HT-29 (cell line): Measurements from ENCODE around the gene HOXA9. TPM values are rescaled to one million over a fixed set of nuclear protein-coding genes. Genes with fewer than 3 reads are reported as not detected.

Experiments used
- DNase-seq: peaks from one replicate; pipeline ENCODE4 v3.0.0-alpha.2; 2015; ENCODE audit warnings: low spot score
- total RNA-seq: library from RNA; depleted of rRNA; stranded (reverse); fragments of >200 nt; shearing (Covaris generic); gene quantifications from 2 replicates; pipeline ENCODE4 v1.2.3, GENCODE V29; 2014

Gene HOXA9
- total RNA-seq, 1 experiment from 2014 or later = 99.2 TPM

DNA sequence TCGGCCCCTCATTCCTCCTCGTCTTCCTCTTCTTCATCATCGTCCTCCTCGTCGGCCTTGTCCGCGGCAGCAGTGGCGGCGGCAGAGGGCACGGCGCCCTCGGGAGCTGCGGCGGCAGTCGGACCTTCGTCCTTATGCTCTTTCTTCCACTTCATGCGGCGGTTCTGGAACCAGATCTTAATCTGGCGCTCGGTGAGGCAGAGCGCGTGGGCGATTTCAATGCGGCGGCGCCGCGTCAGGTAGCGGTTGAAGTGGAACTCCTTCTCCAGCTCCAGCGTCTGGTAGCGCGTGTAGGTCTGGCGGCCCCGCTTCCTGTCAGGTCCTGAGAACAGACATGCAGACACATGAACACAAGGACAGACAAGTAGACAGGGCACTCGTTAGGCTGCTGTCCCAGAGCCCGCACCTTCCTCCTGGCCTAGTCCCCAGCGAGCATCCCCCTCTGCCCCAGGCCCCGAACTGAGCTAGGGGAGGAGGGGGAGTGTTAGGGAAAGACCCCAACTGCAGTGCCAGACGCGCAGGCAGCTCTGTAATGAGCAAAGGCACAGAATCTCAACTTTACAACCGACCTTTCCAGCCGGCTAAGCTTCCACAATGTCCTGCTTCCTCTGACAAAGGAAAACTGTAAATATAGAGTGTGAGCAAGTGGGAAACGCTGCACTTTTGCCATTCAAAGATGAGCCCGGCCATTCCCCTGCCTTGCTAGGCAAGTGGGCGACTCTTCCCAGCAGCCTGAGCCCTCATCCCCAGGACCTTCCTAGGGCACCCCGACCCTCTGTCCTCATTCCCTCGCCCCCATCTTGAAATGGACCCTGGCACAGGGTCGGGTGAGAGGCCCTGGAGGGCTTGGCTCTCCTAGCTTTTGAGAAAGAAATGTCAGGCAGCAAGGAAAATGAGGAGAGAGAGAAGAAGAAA, 10.2 kb downstream of the HOXA9 start:
- no peak for DNase-seq

DNA sequence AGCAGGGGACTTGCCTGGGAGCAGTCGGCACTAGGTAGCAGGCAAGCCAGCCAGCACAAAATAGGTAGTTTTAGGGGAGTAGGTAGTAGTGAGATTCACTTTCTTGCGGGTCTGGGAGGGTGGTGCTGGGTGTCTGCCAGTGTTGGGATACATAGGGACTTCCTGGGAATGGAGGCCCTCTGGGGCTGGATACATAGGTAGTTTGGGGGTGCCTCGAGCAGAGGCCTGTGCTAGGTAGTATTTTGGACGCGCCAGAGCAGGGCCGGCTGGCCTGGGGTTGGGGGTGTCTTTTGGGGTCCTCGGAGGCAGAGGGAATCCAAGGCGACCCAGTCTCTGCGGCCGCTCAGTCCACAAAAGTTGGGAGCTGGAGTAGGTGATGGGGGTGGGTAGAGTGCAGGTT, 11.0 kb downstream of the HOXA9 start:
- DNase-seq = no peak

DNA sequence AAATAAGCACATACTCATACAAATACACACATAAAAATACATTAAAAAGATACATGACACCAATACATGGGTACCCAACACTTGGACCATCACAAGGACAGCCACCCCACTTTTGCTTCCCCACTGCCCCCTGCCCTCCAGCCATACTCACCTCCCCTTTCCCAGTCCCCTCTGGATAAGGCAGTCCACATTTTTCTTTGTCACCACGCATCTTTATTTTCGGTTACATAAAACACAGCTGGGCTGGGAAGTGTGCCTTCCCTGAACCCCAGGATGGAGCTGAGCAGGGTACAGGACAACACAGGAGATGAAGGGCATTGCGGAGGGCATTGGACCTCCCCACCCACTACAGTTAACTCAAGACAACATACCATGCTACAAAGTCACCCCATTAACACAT, 11.8 kb downstream of the HOXA9 start:
- no peak for DNase-seq

DNA sequence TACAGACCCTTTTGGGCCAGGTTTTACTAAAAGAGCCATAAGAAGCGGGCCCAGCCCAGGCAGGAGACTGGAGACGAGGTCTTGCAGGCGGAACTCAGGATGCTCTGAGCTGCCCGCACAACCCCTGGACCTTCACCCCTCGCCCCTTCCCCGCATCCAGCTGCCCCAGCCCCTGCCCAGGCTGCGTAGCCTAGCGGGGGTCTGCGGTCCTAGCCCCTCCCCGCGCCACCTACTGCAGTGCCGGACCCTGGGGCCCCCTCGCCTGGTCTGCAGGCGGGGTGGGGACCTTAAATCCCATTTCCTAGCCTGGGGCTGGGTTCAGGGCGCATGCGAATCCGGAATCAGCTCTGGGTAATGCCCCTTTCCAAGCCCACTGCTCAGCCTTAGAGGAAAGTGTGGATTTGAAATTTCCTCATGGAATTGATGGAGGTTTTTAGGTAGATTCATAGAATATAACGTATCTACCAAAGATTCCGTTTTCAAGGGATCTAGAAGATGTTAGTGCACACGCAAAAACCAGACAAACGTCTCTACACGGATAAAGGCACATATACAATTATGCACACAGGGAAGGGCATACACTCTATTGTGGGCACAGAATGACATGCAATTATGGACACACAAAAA, 12.4 kb downstream of the HOXA9 start:
- DNase-seq = no peak

DNA sequence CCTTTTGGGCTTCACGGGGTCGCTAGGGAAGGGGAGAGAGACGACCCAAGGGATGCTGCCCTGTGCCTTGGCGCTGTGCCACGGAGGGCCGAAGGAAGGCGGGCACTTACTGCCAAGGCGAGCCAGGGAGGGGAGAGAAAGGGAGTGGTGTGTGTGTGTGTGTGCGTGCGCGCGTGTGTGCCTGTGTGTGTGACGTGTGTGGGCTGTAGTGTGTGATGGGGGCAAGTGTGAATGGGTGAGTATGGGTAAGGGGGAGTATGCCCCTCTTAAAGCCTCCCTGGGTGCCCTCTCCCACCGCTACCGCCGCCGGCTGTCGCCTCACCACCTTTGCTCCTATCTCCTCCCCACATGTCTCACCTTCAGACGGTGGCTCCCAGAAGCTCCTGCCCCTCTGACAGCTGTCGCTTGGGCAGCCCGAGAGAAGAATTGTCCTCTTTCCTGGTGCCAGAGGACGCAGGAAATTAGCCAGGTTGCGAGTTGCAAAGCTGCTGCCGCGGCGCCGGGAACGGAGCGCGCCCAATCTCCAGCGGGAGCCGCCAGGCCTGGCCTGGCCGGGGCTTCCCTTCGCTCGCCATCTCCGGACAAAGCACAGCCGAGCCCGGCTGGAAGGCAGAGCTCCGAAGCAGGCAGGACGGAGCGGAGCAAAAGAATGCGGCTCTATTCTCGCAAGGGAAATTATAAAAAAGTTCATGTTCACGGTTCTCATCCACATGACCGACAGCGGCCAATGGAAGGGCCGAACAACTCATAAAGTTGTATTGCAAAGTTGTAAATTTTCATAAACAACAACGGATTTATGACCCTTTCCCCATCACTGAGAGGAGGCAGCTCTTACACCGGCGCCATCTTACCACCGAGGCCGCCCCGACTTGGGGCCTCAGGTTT, 13.2 kb downstream of the HOXA9 start, which contains the start of gene HOXA3:
Gene HOXA3, minus strand, starts transcription at position 653 of the 885 bp plus-strand sequence. CDS start 41,943 bp downstream, outside the sequence.
- peak; percentile 91 for DNase-seq

DNA sequence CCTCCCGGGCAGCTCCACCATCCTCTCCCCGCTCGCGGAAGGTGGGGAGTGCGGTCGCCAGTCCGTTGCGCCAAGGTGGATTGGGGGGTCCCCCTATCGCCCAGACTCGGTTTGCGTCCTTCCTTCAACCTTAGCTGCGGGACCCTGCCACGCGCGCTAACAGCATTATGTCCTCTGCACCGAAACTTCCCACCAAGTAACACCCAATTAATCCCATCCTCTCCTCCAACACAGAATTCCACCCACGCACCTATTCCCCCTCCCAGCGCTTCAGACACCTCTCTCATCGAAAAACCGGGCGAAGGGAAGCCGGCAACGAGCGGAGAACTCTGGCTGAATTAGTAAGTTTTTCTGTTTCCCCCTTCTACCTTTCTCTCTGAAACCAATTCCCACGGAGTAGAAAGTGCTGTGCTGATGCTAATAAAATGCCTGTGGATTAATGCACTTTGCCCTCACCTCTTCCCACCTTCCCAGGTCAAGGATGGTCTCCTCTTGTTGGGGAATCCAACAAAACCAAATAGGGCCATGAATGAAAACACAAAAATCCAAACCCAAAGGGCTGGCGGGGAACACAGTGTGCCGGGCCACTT, 13.9 kb downstream of the HOXA9 start:
- DNase-seq = no peak

DNA sequence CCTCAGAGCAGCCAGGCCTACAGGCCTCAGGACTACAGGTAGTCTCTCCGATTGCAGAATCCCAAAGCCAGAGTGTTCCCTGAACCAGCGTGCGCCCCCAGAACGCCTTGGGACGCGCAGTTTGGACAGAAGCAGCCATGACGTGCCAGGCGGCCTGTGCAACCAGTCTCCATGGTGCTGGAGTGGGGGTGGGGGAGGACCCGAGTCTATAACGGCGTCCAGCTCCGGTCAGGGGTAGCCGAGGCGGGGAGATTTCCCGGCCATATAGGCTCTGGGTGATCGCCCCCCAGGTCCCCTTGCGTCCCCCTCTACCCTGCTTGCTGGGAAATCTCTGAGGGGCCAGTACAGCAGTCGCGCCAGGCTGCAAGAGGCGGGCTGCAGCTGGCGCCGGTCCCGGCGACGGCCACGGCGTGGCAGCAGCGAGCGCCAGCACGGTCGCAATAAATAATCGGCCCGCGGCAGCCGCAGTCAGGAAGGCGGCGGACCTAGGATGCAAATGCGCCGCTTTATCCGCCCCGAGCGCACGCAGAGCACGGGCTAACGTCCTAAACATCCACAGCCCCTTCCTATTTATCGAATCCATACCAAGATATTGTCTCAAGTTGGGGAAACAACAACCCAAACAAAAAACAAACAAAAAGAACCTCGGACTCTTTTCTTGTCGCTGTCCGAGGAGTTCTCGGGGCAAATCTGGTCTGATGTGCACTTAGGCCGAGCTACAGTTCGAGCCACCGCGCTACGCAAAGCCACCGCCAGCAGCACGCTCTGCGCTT, 14.6 kb downstream of the HOXA9 start:
- peak; percentile 93 for DNase-seq

DNA sequence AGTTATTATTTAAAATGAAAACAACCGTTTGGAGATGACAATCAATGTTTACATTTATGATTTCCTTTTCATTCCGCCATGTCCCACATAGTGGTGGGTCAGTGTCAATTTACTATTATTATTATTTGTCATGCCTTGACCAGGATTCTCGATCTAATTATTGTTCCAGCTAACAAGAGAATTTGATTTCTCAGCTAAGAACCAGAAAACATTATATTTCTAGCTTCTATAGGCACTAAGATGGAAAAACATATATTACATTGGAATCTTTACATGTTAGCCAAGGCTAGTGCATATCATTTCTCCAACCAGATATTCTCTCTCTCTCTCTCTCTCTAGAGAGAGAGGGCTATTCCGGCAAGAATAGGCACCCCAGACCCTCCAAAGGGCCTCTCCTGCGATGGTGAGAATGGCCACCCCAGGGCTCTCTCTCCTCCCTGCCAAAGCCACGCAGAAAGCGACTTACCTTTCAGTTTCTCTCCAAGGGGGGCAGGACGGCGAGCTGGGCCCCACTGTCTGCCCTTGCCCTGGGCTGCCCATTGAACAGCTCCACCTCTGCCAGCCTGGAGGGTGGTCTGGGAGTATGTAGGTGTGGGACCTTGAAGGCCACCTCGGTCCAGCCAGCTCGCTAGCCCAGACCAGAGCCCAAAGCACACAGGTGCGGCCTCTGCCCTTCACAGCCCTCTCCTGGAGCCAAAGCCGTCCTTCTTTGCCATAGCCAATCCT, 15.3 kb downstream of the HOXA9 start:
- DNase-seq = peak; percentile 69

DNA sequence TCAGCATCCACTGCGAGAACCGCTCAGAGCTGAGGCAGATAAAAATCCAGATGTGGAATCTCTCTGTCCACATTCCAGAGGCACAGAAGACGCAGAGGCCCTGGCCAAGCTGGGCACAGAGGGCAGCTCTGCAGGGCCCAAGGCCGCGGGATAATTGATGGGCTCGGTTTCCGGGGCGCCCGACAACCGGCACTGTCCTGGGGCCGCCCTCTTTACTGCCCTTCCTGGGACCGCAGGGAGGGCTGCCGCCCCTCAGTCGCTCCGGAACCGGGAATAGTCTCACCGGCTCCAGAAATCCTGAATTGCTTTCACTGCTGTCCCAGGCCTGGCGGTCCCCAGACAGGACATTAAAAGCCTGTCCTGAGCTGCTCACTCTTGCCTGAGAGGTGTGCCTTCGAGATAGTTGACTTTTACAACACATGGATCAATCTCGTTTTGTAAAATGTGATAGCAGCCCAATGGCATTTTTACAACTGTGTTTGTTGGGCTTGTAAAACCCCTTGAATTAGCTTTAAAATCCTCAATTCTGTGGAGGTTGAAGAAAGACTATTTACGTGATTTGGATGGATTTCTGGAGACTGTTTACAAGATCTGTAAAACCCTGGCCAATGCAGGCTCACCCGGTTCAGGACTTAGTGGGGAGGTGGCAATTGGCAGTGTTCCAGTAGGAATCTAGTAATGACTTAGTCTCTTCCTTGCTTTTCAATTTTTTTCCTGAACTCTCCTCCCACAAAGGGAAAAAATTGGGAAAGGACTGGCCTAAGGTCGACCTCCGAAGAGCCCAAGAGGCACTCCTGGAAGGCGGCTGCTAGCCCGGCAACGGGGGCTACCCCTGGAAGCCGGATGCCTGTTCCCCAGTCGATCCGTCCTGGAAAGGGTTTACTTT, 16.3 kb downstream of the HOXA9 start:
- DNase-seq = no peak

DNA sequence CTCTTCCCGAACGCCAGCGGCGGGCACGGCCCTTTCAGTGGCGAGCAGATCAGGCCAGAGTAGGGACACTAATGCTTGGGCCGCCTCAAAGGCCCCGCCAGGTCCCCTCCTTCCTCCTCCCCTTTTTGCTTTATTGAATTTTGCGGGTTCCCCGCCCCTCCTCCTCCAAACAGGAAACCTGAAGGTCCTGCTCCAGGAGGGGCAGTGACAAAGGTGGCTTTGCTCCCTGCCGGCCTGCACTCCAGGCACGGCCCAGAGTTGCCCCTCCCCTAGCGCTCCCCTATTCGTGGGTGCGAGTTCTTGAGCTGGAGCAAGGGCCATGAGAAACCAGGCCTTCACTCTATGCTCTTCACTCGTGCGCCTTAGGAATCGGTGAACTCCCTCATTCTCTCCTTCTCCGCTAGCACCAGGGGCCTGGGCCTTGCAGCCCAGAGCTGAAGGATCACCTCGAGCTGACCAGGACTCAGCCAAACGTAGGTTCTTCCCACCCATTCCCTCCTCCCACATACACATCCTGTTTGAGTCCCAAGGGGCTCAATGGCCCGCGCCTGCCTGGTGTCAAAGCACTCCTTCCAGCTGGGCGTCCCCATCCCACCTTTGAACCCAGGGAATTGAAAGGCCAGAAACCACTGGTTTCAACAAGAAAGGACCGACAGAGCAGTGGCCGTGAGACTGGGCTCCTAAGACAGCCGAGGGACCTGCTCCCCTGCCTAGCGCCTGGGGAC, 17.1 kb downstream of the HOXA9 start:
- DNase-seq = peak; percentile 97

DNA sequence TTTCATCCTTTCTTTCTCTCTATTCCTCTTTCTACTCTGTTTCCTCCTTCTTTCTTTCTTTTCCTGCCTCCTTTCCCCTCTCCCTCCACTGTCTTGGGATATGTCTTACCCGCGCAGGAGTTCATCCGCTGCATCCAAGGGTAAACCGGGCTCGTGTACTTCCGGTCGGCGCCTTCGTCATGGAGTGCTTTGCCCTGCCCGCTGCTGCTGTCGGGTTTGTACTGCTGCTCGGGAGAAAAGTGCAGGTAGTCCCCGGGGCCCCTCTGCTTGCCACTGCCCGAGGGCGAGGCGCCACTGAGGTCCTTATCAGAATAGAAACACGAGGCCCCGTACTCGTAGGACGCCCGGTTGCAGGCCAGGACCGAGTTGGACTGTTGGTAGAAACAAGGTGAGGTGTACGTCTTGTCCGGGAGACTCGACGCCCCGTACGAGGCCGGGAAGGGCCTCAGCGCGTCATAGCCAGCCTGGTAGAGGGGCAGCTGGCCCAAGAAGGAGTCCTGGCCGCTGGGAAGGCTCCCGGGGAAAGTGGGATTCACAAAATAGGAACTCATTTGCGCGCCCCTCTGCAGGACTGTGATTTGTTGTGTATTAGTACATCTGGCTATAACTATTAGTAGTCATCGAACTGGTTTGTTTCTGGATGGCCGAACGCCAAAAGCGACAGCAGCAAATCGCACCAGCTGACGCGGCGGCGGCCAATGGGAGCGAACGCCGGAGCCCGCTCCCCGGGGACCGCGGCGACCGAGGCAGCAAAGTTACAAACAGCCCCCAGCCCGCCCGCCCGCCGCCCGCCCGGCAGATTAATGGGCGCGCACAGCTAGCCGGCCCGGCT, 17.9 kb downstream of the HOXA9 start, which contains the start of gene HOXA6:
Gene HOXA6, minus strand, starts transcription at position 576 of the 832 bp plus-strand sequence. Its CDS starts 25 bp downstream, at position 551.
- peak; percentile 94 for DNase-seq

DNA sequence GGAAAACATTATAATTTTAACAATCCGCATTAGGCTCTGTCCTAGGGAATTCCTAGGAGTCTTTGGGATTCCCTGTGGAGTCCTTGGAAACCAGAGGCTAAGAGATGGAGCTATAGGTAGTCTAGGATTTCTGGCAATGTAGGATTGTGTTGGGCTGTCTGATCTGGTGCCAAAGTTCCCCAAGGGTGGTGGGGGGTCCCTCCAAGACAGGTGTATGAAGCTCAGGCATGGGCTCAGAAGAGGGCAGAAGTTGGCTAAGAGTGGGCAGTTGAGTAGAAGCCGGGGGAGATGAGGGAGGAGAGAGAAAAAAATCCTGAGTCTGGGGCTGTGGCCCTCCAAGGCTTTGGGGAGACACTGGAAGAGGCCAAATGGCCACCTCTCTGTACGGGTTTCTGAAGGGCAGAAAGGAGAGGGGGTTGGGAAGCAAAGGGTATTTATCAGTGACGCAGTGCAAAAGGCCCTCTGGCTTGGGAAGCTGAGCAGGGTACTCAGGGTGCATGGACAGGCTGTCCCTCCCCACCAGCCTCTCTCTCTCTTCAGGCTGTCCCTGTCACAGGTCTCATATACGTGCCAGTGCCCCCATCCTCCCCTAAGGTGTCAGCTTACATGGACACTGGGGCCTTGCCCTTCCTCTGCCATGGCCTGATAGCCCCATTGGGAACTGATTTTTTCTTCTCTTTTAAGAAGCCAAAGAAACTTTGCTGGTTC, 18.7 kb downstream of the HOXA9 start:
- peak; percentile 68 for DNase-seq

DNA sequence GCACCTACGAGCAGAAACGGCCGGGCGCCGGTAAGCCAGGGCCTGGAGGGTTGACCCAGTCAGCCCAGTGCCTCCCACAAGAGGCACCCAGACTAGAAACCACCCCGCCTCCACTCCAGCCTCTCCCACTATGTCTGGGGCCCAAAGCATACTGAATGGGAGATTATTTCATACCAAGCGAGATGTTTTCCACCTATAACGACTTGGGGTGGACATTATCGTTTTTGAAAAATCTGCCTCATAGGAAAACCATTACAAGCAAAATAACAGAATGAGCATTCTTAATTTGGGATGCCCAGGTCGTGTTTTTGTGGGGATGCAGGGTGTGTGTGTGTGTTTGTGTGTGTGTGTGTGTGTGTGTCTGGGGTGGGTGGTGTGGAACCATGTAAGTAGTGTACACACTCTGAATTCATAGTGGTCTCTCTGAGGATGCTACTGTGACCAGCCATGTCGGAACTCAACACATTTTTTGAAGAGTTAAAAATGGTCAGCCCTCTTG, 19.4 kb downstream of the HOXA9 start:
- DNase-seq = no peak

DNA sequence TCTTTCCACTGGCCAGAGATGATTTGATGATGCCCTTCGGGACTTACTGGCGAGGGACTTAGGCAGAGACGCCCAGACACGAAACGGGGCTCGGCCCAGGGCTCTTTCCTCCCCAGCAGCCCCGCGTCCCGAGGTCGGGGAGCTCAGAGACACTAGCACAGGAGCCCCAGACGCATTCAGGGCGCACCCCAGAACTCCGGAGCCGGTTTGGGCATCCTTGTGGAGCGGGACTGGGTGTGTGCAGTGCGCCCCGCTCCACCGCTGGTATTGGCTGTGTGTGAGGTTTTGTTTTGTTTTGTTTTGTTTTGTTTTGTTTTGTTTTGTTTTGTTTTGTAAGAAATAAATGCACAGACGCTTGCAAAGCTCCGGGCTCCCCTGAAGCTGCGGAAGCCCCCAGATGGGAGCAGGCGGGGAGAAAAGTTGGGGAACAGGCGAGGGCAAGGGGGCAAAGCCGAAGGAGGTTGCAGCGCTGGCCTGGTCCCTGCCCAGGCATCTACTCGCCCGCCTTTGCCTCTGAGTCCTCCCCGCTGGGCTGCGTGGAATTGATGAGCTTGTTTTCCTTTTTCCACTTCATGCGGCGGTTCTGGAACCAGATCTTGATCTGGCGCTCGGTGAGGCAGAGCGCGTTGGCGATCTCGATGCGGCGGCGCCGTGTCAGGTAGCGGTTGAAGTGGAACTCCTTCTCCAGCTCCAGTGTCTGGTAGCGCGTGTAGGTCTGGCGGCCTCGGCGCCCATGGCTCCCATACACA, 20.0 kb downstream of the HOXA9 start:
- no peak for DNase-seq

DNA sequence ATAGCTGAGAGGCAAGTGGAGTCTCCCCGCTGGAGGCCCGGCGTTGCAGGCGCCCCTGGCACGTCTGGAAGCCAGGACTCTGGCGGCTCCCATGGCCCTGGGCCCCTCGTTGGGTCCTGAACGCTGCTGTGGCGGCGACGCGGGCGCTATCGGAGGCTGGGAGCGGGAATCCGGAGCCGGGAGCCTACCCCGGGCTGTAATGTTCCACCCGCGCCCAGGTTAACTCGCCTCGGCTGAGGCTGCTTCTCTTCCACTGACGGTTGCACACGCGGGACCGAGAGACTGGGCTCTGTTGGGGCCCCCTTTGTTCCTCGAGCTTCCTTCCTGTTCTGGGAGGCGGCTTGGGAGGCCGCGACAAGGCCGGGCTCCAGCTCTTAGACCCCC, 20.6 kb downstream of the HOXA9 start:
- DNase-seq = no peak
